ENCODE measurements around the gene RHOA. TPM values are rescaled to one million over a fixed set of nuclear protein-coding genes. Genes with fewer than 3 reads are reported as not detected.
A peak's percentile ranks its signal among the peaks of the same experiment; 100 is the strongest.
"Not testable (repeated sequence)": the region's sequence is repeated elsewhere in the genome, so short reads cannot be mapped to it uniquely, and the experiment has no call there.

The RHOA gene
- total RNA-seq, 1 donor from 2014 or later, result 504 TPM

DNA sequence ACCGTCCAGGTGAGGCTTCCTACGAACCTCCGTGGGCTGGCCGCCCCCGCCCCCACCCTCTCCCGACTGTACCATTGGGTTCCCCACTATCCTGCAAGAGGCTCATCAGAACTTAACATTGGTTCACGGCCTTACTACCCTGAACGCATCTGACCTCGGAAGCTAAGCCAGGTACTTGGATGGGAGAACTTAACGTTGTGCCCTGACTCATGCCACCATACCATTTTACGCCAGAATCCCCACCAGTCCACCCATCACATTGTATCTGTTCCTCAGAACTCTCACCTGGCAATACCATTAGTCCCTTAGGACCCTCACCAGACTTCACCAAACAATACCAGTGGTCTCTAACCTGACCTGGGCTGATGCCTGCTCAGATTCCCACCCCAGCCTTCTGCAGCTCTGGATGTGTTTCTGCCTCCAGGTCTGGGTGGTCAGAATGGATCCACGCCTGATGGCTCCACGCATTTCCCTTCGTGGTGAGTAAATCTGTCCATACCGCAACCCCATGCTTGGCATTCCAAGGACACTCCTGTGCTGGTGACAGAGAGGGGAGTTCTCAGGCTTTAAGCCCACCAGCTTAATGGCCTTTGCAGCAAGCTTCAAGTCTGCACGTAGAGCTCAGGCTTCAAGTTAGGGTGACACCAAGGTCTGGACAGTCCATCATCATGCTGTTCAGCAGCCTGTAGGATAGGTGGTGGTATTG is 1.0 kb upstream of the RHOA start:
- no peak for TF ChIP-seq CTCF (conservative IDR thresholded peaks at IDR 0.05; ENCODE audit: low read depth, low read length)
- DNase-seq (ENCODE audit: low read depth), result no peak
- H3K4me3 ChIP-seq (ENCODE audit: low read depth, low read length), result peak overlapping the region; percentile 92

DNA sequence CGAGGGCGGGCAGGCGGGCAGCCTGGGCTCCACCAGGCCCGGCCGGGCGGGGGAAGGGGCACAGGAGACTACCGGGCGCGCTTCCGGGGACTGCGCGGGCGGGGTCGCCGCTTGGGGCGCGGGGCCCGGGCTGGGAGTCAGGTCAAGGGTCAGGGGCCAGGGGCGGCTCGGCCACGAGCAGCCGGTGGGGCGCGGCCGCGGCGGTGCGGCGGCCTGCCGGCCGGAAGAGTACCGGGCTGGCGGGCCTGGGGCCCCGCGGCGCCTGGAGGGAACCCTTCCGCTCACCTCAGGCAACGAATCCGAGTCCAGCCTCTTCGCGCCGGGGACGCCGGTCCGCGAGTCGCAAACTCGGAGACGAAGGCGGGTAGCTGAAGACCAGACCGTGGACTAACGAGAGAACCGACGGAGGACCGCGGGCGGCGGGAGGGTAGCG is 225 bp downstream of the RHOA start:
- H3K4me3 ChIP-seq (ENCODE audit: low read depth, low read length), result peak overlapping the region; percentile 92
- TF ChIP-seq CTCF (conservative IDR thresholded peaks at IDR 0.05; ENCODE audit: low read depth, low read length), result no peak
- DNase-seq (ENCODE audit: low read depth), result no peak

- DNase-seq (ENCODE audit: low read depth), result no peak
- no peak for TF ChIP-seq CTCF (conservative IDR thresholded peaks at IDR 0.05; ENCODE audit: low read depth, low read length)
- H3K4me3 ChIP-seq (ENCODE audit: low read depth, low read length), result peak overlapping the region; percentile 92
Measured at GRCh38 chr3:49410846-49411534, 786 bp downstream of the RHOA start.

GRCh38 chr3:49410066-49410845 is 1.5 kb downstream of the RHOA start:
- no peak for TF ChIP-seq CTCF (conservative IDR thresholded peaks at IDR 0.05; ENCODE audit: low read depth, low read length)
- peak overlapping the region; percentile 92 for H3K4me3 ChIP-seq (ENCODE audit: low read depth, low read length)
- no peak for DNase-seq (ENCODE audit: low read depth)

- no peak for TF ChIP-seq CTCF (conservative IDR thresholded peaks at IDR 0.05; ENCODE audit: low read depth, low read length)
- DNase-seq (ENCODE audit: low read depth), result no peak
- H3K4me3 ChIP-seq (ENCODE audit: low read depth, low read length), result no peak overlapping the region
Measured at GRCh38 chr3:49406571-49407565, 4.9 kb downstream of the RHOA start.

DNA sequence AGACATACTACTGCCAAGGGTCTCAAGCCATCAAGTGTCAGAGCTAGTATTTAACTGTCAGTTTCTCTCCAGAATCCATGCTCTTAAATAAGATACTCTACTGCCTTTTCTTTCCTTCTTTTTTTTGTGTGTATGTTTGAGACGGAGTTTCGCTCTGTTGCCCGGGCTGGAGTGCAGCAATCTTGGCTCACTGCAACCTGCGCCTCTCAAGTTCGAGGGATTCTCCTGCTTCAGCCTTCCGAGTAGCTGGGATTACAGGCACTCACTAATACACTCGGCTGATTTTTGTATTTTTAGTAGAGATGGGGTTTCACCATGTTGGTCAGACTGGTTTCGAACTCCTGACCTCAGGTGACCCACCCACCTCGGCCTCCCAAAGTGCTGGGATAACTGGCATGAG is 6.2 kb downstream of the RHOA start:
- H3K4me3 ChIP-seq (ENCODE audit: low read depth, low read length); DNase-seq (ENCODE audit: low read depth): not testable (repeated sequence)

Data from epithelial cell of proximal tubule (primary cell).